Measurements from ENCODE around the gene CHPF.

DNA sequence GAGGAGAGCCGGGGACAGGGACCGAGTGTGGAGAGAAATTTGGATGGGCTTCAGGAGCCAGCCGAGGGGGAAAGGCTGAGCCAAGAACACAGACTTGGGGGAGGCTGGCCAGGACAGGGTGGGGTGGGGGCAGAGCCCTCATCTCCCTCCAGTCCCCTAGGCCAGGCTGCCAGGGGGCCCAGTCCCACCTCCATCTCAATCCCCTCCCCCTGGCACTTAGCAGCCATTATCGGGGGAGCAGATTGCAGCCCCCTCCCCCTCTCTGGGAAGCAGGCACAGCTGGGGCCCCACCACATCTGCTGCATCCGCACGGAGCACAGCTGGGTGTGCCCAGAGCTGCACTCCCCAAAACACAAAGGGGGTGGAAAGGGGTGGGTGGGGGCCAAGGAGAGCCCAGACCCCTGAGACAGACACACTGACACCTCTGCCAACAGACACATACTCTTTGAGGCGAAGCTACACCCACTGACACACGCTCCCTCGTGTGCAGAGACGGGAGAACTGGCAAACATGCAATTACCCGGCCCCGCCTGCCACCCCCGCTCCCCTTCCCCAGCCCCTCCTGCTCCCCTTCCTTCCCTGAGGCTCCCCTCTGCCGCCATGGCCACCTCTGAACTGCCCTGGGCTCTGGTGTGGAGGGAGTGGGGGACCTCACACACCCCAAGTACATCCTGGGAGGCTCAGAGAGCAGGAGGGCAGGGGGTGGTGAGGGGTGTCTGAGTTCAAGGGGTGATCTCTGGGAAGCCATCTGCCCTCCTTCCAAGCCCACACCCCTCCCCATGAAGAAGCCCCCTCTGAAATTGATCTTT lies 34.4 kb downstream of the CHPF start:
- TF ChIP-seq, protein P1, sequence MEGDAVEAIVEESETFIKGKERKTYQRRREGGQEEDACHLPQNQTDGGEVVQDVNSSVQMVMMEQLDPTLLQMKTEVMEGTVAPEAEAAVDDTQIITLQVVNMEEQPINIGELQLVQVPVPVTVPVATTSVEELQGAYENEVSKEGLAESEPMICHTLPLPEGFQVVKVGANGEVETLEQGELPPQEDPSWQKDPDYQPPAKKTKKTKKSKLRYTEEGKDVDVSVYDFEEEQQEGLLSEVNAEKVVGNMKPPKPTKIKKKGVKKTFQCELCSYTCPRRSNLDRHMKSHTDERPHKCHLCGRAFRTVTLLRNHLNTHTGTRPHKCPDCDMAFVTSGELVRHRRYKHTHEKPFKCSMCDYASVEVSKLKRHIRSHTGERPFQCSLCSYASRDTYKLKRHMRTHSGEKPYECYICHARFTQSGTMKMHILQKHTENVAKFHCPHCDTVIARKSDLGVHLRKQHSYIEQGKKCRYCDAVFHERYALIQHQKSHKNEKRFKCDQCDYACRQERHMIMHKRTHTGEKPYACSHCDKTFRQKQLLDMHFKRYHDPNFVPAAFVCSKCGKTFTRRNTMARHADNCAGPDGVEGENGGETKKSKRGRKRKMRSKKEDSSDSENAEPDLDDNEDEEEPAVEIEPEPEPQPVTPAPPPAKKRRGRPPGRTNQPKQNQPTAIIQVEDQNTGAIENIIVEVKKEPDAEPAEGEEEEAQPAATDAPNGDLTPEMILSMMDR (IDR thresholded peaks at IDR 0.05 in 4 of 5, conservative IDR thresholded peaks at IDR 0.05 in 1 of 5), result no peak
- no peak for TF ChIP-seq POLR2A (IDR thresholded peaks at IDR 0.05)

Measured in gastrocnemius medialis (tissue), 4 donors.